IMR-90 (cell line): ENCODE results near the gene CD84. TPM values are rescaled to one million over a fixed set of nuclear protein-coding genes. Genes with fewer than 3 reads are reported as not detected.

Source experiments
- ATAC-seq: fragments of 200-7000 bp; cut with Tn5 transposase; 2 replicates; pipeline ENCODE4 v1.9.1; 2020; ENCODE audit warnings: low read depth, mild to moderate bottlenecking, moderate library complexity
- BruUV-seq: library from RNA; stranded (reverse); fragments of 400-500 nt; replicated peaks from 2 replicates; lab custom pipeline; 2021; lab: Mats Ljungman, UMichigan
- CTCF ChIA-PET: fragments of 300-600 bp; formaldehyde crosslinking; extraction: SDS; loops from one replicate; lab custom pipeline; 2021; ENCODE audit warnings: antibody characterized with exemption; lab: Yijun Ruan, JAX
- POLR2A ChIA-PET: fragments of 300-600 bp; sonication (Branson Sonifier 250); formaldehyde crosslinking; loops from one replicate; lab custom pipeline; 2022; ENCODE audit warnings: antibody characterized with exemption; ENCODE audit not compliant: unreplicated experiment; lab: Charles Lee
- DNase-seq: peaks from one replicate; pipeline ENCODE4 v3.0.0; 2013
- H2AFZ ChIP-seq: replicated peaks from 2 replicates; pipeline ENCODE3; 2013; ENCODE audit warnings: low read length, mild to moderate bottlenecking; ENCODE audit not compliant: poor library complexity
- H2AK5ac ChIP-seq: 2 replicates; pipeline ENCODE4 v1.6.1; 2013; ENCODE audit warnings: low read depth, low read length, inconsistent platforms
- H2AK9ac ChIP-seq: replicated peaks from 2 replicates; pipeline ENCODE3; 2013; ENCODE audit warnings: mild to moderate bottlenecking, low read depth, low read length, moderate library complexity; ENCODE audit not compliant: poor library complexity
- H2BK120ac ChIP-seq: 2 replicates; pipeline ENCODE4 v1.6.1; 2013; ENCODE audit warnings: low read depth, low read length, inconsistent platforms
- H2BK15ac ChIP-seq: 3 replicates; pipeline ENCODE4 v1.6.1; 2013; ENCODE audit warnings: low read depth, low read length, inconsistent platforms
- H2BK20ac ChIP-seq: 2 replicates; pipeline ENCODE4 v1.6.1; 2013; ENCODE audit warnings: low read depth, mild to moderate bottlenecking, inconsistent platforms, low read length, moderate library complexity
- H2BK5ac ChIP-seq: 2 replicates; pipeline ENCODE4 v1.6.1; 2013; ENCODE audit warnings: mild to moderate bottlenecking, low read depth, low read length, inconsistent platforms; ENCODE audit not compliant: poor library complexity, severe bottlenecking
- H3K14ac ChIP-seq: replicated peaks from 2 replicates; pipeline ENCODE4 v1.6.1; 2013; ENCODE audit warnings: low read depth, low read length, inconsistent platforms
- H3K18ac ChIP-seq: 2 replicates; pipeline ENCODE4 v1.6.1; 2013; ENCODE audit warnings: low read depth, low read length, control low read depth
- H3K23ac ChIP-seq: 2 replicates; pipeline ENCODE4 v1.6.1; 2013; ENCODE audit warnings: low read depth, low read length, inconsistent platforms
- H3K27ac ChIP-seq: 2 replicates; pipeline ENCODE4 v1.5.1; 2013; ENCODE audit warnings: mild to moderate bottlenecking, control low read depth, low read length; ENCODE audit not compliant: insufficient read depth
- H3K27me3 ChIP-seq: 2 replicates; pipeline ENCODE4 v1.6.1; 2013; ENCODE audit warnings: low read length; ENCODE audit not compliant: control insufficient read depth, insufficient read depth
- H3K36me3 ChIP-seq: 2 replicates; pipeline ENCODE4 v1.6.1; 2013; ENCODE audit warnings: low read length, mixed read lengths; ENCODE audit not compliant: control insufficient read depth, insufficient read depth
- H3K4ac ChIP-seq: 2 replicates; pipeline ENCODE4 v1.6.1; 2013; ENCODE audit warnings: low read depth, low read length, inconsistent platforms
- H3K4me1 ChIP-seq: 2 replicates; pipeline ENCODE4 v1.6.1; 2013; ENCODE audit warnings: low read length, mixed read lengths; ENCODE audit not compliant: control insufficient read depth, insufficient read depth
- H3K4me2 ChIP-seq: 2 replicates; pipeline ENCODE4 v1.6.1; 2013; ENCODE audit warnings: low read depth, mild to moderate bottlenecking, control low read depth, low read length, moderate library complexity
- H3K4me3 ChIP-seq: 2 replicates; pipeline ENCODE4 v1.5.1; 2013; ENCODE audit warnings: low read depth, mild to moderate bottlenecking, control low read depth, low read length, moderate library complexity; ENCODE audit not compliant: insufficient read depth
- H3K56ac ChIP-seq: 2 replicates; pipeline ENCODE4 v1.6.1; 2013; ENCODE audit warnings: low read length, inconsistent platforms; ENCODE audit not compliant: insufficient read depth; ENCODE audit errors: extremely low read depth
- H3K79me1 ChIP-seq, 2 experiments: 2 replicates each; pipeline ENCODE4 v1.6.1; 2013; ENCODE audit warnings: low read length in 2 of 2, inconsistent platforms in 1 of 2, low read depth in 1 of 2
- H3K9ac ChIP-seq: 2 replicates; pipeline ENCODE4 v1.6.1; 2013; ENCODE audit warnings: low read depth, low read length, control low read depth
- H3K9me1 ChIP-seq: 2 replicates; pipeline ENCODE4 v1.6.1; 2013; ENCODE audit warnings: low read length, inconsistent platforms; ENCODE audit not compliant: insufficient read depth
- H3K9me3 ChIP-seq: 2 replicates; pipeline ENCODE4 v1.6.1; 2013; ENCODE audit warnings: low read length; ENCODE audit not compliant: control insufficient read depth, insufficient read depth
- H4K20me1 ChIP-seq: 2 replicates; pipeline ENCODE4 v1.6.1; 2013; ENCODE audit warnings: low read length, inconsistent platforms; ENCODE audit not compliant: insufficient read depth
- H4K5ac ChIP-seq: 2 replicates; pipeline ENCODE4 v1.6.1; 2013; ENCODE audit warnings: mild to moderate bottlenecking, low read depth, low read length, control low read depth
- H4K8ac ChIP-seq, 2 experiments: 2 replicates each; pipeline ENCODE4 v1.6.1; 2013; ENCODE audit warnings: low read depth in 2 of 2, low read length in 2 of 2, control low read depth in 1 of 2, inconsistent platforms in 1 of 2
- H4K91ac ChIP-seq: 2 replicates; pipeline ENCODE4 v1.6.1; 2013; ENCODE audit warnings: low read depth, low read length, inconsistent platforms; ENCODE audit not compliant: insufficient read depth
- BHLHE40 ChIP-seq: fragments of 150-350 bp; IDR thresholded peaks from 2 replicates; pipeline ENCODE4 v1.6.1; 2016; ENCODE audit warnings: mild to moderate bottlenecking, low read depth, low read length
- CEBPB ChIP-seq: IDR thresholded peaks from 2 replicates; pipeline ENCODE4 v1.6.1; 2012; ENCODE audit warnings: low read depth, low read length, improper control_type of control experiment
- CHD1 ChIP-seq: IDR thresholded peaks from 2 replicates; pipeline ENCODE4 v1.6.1; 2012; ENCODE audit warnings: low read depth, low read length, improper control_type of control experiment
- ELK1 ChIP-seq: fragments of 150-350 bp; IDR thresholded peaks from 2 replicates; pipeline ENCODE4 v1.6.1; 2016; ENCODE audit warnings: low read depth, mild to moderate bottlenecking, low read length, moderate library complexity, borderline replicate concordance
- FOS ChIP-seq: fragments of 150-350 bp; IDR thresholded peaks from 2 replicates; pipeline ENCODE4 v1.6.1; 2016; ENCODE audit warnings: low read depth, low read length
- MAFK ChIP-seq: IDR thresholded peaks from 2 replicates; pipeline ENCODE4 v1.6.1; 2012; ENCODE audit warnings: low read depth, low read length, improper control_type of control experiment
- MAZ ChIP-seq: IDR thresholded peaks from 2 replicates; pipeline ENCODE4 v1.6.1; 2012; ENCODE audit warnings: low read depth, mild to moderate bottlenecking, low read length, improper control_type of control experiment, moderate library complexity, borderline replicate concordance
- MXI1 ChIP-seq: IDR thresholded peaks from 2 replicates; pipeline ENCODE4 v1.6.1; 2012; ENCODE audit warnings: low read depth, mild to moderate bottlenecking, low read length, moderate library complexity, borderline replicate concordance
- NFE2L2 ChIP-seq: fragments of 150-350 bp; IDR thresholded peaks from 2 replicates; pipeline ENCODE4 v1.6.1; 2016; ENCODE audit warnings: low read depth, mild to moderate bottlenecking, low read length
- POLR2A ChIP-seq: IDR thresholded peaks from 2 replicates; pipeline ENCODE4 v1.6.1; 2012; ENCODE audit warnings: mild to moderate bottlenecking, low read depth, low read length
- RAD21 ChIP-seq: IDR thresholded peaks from 2 replicates; pipeline ENCODE4 v1.6.1; 2012; ENCODE audit warnings: low read length, improper control_type of control experiment
- RCOR1 ChIP-seq: IDR thresholded peaks from 2 replicates; pipeline ENCODE4 v1.6.1; 2012; ENCODE audit warnings: mild to moderate bottlenecking, low read length, improper control_type of control experiment; ENCODE audit not compliant: insufficient replicate concordance
- RFX5 ChIP-seq: IDR thresholded peaks from 2 replicates; pipeline ENCODE4 v1.8.0; 2012; ENCODE audit warnings: low read depth, mild to moderate bottlenecking, low read length, moderate library complexity
- SMC3 ChIP-seq: fragments of 150-350 bp; IDR thresholded peaks from 2 replicates; pipeline ENCODE4 v1.6.1; 2016; ENCODE audit warnings: low read depth, mild to moderate bottlenecking, antibody characterized with exemption, low read length, moderate library complexity
- USF2 ChIP-seq: fragments of 150-350 bp; IDR thresholded peaks from 2 replicates; pipeline ENCODE4 v1.6.1; 2017; ENCODE audit warnings: mild to moderate bottlenecking, antibody characterized with exemption, low read length, low read depth
- WGBS, 2 experiments: methylation state at CpG; one replicate each; pipeline versions ENCODE4 v1.1.5 to v1.1.7; 2013; ENCODE audit warnings: missing lambda C conversion rate in 2 of 2; ENCODE audit not compliant: insufficient read length in 1 of 2; ENCODE audit errors: extremely low coverage in 2 of 2; 5-methylcytosine and 5-hydroxymethylcytosine counted together
- dilution Hi-C: fragments of 300-500 bp; cut with HindIII; formaldehyde crosslinking; loops from one replicate; pipeline ENCODE4 v1.14.3; 2018; ENCODE audit warnings: low sequenced_read_pairs; ENCODE audit not compliant: unreplicated experiment
- in situ Hi-C: fragments of 300-500 bp; cut with MboI; formaldehyde crosslinking; loops from 3 replicates; pipeline ENCODE4 v1.14.3; 2019; ENCODE audit warnings: low sequenced_read_pairs, inconsistent platforms, mixed read lengths
- intact Hi-C: fragments of 100-400 bp; cut with micrococcal nuclease; formaldehyde crosslinking; loops from 2 replicates; pipeline ENCODE4 v1.10.0; 2022
- polyA plus RNA-seq, 3 experiments: library from polyadenylated mRNA; depleted of rRNA; stranded (reverse); fragments of >200 nt; gene quantifications; 2 replicates each; pipeline ENCODE4 v1.2.3, GENCODE V29; 2012; ENCODE audit warnings: low replicate concordance in 1 of 3
- total RNA-seq: library from RNA; depleted of rRNA; stranded (reverse); fragments of >200 nt; gene quantifications from 2 replicates; pipeline ENCODE4 v1.2.3, GENCODE V29; 2012
- TF ChIP-seq, protein P1 (sequence below): conservative IDR thresholded peaks from 2 replicates; pipeline ENCODE4 v1.5.1; 2012; ENCODE audit warnings: mild to moderate bottlenecking, low read depth, low read length, improper control_type of control experiment

The CD84 gene
- total and polyA plus RNA-seq, 2 of the 4 experiments (the other 2 are of a cell fraction): not detected

- intact Hi-C loops (no loop called here), in situ Hi-C loops (no loop called here), dilution Hi-C loops (no loop called here)
- no peak overlapping the region for H2BK20ac ChIP-seq
- no peak overlapping the region for H3K27ac ChIP-seq
- no peaks in the 10 kb centered on the region for H3K27me3 ChIP-seq
- H3K4ac ChIP-seq: no peak overlapping the region
- H3K9me1 ChIP-seq: no peaks in the 10 kb centered on the region
- H2AK5ac ChIP-seq: no peak overlapping the region
- H3K36me3 ChIP-seq: no peaks in the 10 kb centered on the region
- H2AK9ac ChIP-seq: no peak overlapping the region
- CTCF ChIA-PET: no interaction called here
- H4K5ac ChIP-seq: no peak overlapping the region
- H3K4me1 ChIP-seq: no peaks in the 10 kb centered on the region
- no peak overlapping the region for H4K8ac ChIP-seq
- TF ChIP-seq POLR2A (no peak), RAD21 (no peak), USF2 (no peak), BHLHE40 (no peak), NFE2L2 (no peak), MAZ (no peak), FOS (no peak), MXI1 (no peak), CEBPB (no peak), RFX5 (no peak), CHD1 (no peak), MAFK (no peak), ELK1 (no peak), SMC3 (no peak), RCOR1 (no peak)
- TF ChIP-seq, protein P1, sequence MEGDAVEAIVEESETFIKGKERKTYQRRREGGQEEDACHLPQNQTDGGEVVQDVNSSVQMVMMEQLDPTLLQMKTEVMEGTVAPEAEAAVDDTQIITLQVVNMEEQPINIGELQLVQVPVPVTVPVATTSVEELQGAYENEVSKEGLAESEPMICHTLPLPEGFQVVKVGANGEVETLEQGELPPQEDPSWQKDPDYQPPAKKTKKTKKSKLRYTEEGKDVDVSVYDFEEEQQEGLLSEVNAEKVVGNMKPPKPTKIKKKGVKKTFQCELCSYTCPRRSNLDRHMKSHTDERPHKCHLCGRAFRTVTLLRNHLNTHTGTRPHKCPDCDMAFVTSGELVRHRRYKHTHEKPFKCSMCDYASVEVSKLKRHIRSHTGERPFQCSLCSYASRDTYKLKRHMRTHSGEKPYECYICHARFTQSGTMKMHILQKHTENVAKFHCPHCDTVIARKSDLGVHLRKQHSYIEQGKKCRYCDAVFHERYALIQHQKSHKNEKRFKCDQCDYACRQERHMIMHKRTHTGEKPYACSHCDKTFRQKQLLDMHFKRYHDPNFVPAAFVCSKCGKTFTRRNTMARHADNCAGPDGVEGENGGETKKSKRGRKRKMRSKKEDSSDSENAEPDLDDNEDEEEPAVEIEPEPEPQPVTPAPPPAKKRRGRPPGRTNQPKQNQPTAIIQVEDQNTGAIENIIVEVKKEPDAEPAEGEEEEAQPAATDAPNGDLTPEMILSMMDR: no peak
- no peaks in the 10 kb centered on the region for H4K20me1 ChIP-seq
- no peak overlapping the region for H3K4me3 ChIP-seq
- no peak overlapping the region for H3K4me2 ChIP-seq
- ATAC-seq (no peak), DNase-seq (no peak)
- H3K79me1 ChIP-seq: no peaks in the 10 kb centered on the region
- H2BK15ac ChIP-seq: no peak overlapping the region
- no peak overlapping the region for H3K14ac ChIP-seq
- H3K9ac ChIP-seq: no peak overlapping the region
- WGBS, 2 experiments: no CpG with 5 or more reads among the region's 1 CpG
- no peak overlapping the region for H3K18ac ChIP-seq
- no peak overlapping the region for H2BK5ac ChIP-seq
- POLR2A ChIA-PET: no interaction called here
- no peak overlapping the region for H4K91ac ChIP-seq
- no peak overlapping the region for H2AFZ ChIP-seq
- H3K23ac ChIP-seq: no peak overlapping the region
- no peaks in the 10 kb centered on the region for H3K9me3 ChIP-seq
- H2BK120ac ChIP-seq: no peak overlapping the region
- no TSS peak for BruUV-seq
- no peak overlapping the region for H3K56ac ChIP-seq
These were observed 17.8 kb upstream of the CD84 start for GRCh38 chr1:160597051-160597450.
